GM21360 (cell line): ENCODE measurements around the gene PHACTR1.
"Not testable (repeated sequence)": the region's sequence is repeated elsewhere in the genome, so short reads cannot be mapped to it uniquely, and the experiment has no call there.

ENCODE experiments used
- ATAC-seq: cut with Tn5 transposase; IDR thresholded peaks from one replicate; pipeline ENCODE4 v1.9.1; 2021; ENCODE audit warnings: mild to moderate bottlenecking, moderate library complexity; ENCODE audit not compliant: unreplicated experiment

Gene PHACTR1

DNA sequence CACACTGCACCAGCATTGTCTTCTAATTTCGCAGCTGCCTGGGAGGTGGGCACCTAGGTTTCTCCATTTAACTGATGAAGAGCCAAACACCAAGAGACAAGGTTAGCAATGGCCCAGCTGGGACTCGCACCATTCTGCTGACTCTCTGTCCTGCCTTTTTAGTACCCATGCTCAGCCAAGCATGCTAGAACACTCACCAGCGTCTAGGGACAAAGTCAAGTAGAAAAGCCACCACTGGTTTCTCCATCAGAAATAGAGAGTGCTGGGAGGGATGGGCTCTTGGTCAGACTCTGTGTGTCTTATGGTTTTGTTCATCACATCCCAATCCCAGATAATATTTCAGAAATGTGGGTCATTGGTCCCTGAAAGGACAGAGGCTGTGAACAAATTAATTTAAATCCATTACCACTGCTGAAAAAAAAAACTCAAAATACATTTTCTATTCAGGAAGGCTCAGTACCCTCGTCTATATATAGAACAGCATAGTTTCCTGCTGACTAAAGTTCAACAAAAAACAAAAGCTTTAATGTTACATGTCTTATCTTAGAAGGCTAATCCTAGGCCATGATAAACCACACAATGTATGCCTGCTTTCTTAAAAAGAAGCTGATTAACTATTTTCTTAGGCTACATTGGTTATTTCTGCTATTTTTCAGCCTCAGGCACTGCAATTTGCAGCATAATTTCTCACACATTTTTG lies 500.8 kb downstream of the PHACTR1 start:
- ATAC-seq: peak; percentile 70

DNA sequence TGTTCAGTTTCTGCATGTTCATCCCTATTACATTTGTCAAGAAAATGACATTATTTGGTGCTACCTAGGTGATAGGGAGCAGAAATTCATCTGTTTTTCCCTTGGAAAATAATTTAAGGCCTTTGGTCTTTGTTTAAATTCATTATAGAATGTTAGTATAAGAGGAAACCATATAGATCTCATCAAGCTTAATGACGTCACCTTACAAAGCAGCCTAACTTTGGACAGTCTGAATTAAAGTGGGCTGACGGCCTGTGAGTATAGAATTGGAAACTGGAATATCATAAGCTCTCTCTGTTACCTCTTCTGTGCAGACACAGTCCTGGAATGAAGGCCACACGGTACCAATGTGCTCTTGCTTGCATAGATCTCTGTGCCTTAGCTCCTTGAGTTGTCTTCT lies 503.7 kb downstream of the PHACTR1 start:
- ATAC-seq: no peak

DNA sequence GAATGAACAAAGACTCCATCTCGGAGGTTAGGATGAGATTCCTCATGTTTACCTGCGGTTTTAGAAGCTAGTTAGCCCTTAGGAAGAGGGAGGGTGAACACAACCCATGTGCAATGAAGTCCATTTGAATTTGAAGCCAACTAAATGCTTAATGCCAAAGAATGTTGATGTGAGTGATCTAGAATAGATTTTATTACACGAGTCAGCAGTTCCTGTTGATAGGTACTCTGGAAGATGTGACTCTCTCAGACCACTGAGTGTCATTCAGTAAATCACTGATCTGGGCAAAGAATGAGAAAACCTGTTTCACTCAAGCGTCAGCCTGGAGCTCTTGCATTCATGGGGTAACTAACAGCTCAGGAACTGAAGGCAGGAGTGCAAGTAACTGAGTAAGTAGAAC lies 505.5 kb downstream of the PHACTR1 start:
- ATAC-seq: no peak

DNA sequence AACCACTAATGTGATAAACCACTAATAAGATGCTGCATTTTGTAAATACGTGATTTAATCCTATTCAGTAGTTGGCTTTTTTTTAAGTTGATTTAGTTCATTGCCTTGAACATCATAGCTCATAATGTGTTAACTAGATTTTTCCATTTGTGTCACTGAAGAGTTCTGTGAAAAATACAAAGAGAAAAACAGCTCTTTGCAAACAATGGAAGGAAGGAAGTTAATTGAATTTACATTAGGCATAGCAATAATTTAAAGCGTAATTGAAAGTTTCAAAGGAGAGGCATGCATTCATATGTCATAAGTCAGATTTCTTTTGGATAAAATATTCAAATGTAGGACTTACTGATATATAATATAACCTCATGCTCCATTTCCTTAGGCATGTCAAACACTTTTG lies 509.5 kb downstream of the PHACTR1 start:
- ATAC-seq: no peak

DNA sequence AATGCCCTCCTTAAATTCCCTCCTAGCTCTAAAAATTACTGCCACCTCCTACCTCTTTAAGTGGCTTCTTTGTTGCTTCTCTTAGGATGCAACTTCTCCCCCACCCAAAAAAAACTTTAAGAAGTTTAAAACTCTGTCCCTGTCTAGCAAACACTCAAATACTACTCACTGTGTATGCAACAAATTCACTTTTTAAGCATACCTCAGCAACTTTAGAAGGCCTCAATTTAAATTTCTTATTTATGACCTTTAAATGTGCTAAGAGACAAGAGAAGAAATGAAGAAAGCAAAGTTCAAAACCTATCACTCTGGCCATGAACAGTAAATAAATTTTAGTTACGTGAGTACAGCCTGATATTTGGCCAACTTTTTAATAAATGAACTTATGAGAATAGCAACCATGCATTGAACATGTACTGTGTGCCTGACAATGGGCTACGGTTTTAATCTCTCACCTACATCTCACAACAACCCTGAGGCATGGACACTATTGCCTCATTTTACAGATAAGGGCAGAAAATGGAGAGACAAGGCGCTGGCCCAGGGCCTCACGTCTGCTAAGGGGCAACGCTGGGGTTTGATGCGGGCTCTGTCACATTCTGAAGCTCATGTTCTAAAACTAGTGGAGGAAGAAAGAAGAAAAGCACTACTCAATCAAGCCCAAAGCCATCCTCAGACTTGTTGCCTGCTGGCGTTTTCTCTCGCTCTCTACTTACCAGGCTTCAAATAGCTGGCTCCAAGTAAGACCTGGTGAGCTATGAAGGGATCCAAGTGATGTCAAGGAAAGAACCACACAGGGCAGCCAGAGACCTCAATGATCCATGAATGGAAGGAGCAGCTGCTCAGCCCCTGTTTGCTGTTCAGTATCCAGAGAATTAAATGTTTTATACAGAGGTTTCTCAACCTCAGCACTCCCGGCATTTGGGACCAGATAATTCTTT lies 512.0 kb downstream of the PHACTR1 start:
- no peak for ATAC-seq

DNA sequence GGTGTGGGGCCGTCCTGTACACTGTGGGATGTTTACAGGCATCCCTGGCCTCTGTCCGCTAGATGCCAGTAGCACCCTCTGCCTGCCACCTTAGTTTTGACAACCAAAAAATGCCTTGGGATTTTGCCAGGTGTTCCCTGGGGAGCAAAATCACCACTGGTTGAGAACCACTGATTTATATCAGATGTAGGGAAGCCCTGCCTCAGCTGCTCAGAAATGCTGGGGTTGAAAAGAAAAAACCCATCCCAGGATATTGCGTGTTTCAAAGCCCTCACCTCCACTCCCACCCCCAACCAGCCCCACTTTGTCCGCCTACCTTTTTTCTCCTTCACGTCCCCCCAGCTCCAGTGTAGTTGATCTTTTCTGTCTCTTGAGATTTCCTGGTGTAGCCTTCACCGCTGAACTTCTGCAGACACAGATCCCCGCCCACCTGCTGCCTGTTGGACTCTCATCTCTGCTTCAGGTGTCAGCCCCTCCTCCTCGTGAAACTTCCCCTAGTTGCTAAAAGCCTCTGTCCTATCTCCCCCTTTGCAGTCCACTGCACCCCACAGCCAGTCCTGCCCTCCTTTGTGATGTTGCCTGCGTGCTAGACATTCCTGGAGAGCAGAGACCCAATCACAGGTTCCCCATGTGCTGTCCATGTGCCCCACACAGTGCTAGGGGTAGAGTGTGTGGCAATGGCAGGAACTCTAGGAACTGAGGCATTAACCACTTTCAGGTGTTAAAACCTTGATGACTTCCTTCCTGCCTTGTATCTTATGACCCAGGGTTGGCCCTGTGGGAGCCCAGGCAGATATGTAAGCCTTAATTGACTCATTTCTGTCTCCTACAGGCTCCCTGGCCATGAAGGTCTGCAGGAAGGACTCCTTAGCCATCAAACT lies 512.9 kb downstream of the PHACTR1 start:
- ATAC-seq: peak; percentile 85

DNA sequence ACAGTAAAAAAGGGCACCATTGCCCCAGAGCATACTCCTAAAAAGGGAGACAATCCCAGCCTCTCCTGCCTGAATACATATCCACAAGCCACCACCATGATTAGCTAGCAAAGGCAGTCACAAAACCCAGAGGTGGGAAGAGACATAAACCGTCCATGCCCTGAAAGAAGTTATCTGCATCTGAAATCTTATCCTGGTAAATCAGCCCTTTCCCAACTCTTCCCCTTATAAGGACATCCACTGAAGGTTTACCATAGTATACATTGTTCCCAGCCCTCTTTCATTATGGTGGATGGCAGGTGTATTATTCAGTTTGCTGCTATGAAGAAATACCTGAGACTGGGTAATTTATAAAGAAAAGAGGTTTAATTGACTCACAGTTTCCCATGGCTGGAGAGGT lies 516.5 kb downstream of the PHACTR1 start:
- no peak for ATAC-seq

DNA sequence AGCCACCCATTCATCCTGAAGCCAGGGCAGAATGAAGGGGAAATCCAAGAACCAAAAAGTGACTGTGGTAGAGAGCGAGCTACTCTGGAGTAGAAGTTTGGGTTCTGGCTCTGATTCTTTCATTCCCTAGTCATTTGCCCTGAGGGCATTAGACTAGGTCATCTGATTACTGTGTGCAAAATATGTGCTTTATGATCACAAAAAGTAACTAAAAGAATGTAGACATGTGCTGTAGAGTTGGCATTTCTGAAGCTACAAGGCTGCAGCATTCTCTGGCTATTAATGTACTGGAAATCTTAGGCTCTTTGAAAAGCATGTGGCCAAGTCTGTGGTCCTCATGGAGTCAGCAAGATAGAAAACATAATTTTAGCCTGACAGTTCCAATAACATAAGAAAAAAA lies 517.6 kb downstream of the PHACTR1 start:
- ATAC-seq: no peak

DNA sequence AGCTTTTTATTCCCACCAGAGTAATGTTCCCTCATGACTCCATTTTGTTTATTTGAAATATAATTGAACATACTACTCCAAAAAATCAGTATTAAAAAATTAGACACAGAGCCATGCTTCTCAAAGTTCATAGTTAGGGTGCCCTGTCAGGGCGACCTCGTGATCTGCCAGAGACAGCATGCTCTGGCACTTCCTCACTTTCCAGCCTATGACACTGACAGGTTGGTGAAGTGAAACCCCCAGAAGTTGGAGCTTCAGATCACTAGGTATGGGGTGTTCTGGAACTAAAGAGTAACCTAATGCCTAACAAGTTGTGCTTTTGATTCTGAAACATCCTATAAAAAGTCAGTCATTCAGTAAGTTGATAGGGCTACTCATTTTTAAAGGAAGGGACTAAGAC lies 518.8 kb downstream of the PHACTR1 start:
- no peak for ATAC-seq

DNA sequence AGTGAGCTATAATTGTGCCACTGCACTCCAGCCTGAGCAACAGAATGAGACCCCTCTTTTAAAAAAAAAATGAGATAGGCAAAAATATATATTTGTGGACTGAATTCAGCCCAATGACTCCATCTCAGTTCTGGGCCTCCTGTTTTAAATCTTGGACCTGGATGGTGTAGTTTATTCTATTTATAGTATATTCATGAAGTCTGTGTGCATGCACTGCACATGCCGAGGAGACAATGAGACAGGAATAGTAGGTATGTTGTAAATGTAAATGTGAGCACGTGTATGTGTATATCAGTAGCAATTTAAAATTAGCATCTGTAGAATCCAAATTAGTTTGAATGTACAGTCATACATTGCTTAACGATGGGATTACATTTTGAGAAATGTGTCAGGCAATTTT lies 520.8 kb downstream of the PHACTR1 start:
- no peak for ATAC-seq

DNA sequence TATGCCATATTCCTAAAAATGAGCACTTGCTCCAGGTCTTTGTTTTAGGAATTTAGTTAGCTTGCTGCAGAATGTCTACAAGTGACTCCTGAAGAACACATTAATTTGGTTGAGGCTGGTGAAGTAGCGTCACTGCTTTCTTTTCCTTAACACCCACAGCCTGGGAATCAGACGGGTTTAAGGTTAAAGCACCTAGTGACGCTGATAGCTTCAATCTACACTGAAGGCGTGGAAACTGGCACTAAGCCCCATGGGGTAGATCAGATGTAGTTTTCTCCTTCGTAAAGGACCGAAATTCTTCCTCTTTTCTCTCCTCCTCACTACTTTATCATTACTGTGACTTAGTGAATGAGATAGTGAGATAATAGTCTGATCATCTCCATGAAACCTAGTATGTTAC lies 521.5 kb downstream of the PHACTR1 start:
- no peak for ATAC-seq

DNA sequence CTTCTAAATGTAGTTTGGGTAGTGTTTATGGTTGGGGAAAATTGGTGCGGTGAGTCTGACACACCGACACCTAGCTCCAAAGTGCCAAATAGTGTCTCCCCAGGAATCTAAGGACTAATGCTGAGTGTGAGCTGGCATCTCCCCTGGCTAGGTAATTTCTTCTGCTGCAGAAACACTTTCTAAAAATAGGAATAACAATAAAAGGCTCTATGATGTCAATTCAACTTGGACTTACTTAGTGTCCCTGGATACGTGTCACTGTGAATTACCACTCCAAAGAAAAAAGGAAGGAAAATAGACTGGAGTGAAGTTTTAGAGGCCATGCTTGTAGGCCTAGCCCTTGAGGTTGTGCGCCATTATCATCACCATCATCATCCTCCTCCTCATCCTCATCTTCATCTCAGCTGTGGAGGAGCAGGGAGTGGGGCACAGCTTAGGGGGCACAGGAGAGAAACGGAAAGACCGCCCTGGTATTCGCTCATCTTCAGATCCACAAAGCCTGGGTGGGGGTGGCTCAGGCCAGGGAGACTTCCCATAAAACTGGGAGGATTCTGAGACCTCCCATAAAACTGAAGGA lies 522.2 kb downstream of the PHACTR1 start:
- no peak for ATAC-seq

DNA sequence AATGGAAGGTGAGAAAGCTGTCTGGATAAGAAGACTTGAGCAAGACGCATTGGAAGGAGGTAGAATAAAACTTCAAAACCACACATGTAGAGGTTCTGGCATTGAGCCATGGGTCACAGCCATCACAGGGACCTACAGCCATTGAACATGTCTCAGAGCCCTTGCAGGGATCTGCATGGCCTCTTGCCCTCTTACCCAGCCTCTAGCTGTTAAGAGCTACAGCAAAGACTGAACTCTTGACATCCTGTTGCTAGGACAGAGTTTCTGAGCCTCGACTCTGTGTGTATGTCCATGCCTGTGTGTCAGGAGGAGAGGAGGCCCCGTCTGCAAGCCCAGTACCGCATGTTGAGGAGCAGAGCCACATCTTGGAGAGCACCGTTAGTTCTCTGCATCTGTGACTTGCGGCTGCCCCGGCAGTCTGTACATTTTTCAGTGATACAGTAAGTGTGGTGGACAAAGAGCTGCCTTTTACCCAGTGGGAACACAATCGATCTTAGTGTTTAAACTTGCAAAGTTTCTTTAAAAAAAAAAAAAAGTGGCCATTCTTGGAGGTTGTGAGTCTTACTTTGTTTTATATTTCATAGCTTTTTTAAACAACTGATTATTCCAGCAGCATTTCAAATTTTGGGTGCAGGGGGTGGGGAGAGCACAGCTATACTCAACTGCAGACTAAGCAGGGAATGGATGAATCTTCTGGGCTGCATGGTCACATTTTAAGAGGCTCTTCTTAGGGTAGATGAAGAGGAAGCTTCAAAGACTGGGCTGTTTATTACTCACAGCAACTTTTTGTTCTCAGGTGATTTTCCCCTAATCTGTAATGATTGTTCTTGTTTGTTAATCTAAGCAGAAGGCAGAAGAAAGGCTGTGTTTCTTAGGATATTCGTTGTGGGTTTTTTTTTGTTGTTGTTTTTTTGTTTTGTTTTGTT lies 523.2 kb downstream of the PHACTR1 start:
- no peak for ATAC-seq

DNA sequence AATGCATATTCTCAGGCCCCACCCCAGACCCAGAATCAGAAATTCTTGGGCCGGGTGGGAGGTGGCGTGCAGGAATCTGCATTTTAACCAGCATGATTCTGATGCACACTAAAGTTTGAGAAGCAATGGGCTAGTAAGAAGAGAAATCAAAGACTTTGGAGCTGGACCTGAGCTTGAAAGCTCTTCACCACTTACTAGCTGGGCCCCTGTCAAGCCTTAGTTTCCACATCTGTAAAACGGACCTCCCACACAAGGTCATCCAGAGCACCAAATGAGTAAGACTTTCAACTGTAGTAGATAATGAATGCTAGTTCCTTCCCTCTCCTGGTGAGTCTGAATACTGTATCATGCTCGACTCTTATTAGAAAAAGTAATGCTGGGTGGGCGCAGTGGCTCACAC lies 524.8 kb downstream of the PHACTR1 start:
- ATAC-seq: no peak

DNA sequence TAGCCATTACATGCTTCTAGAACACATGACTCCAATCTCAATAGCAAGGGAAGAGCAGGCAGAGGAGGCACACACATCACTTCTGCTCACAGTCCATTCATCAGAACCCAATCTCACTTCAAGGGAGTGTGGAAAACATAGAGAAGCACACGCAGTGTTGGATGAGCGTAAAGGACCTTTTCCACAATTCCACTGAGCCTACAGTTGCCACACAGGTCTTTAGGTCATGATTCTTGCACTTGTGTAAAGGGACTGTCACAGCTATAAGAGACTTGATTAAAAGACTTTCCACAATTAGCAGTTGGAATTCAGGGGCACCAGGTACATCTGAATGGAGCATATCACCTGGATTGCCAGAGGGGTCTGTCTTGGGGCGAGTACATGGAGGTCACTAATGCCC lies 525.6 kb downstream of the PHACTR1 start:
- no peak for ATAC-seq

DNA sequence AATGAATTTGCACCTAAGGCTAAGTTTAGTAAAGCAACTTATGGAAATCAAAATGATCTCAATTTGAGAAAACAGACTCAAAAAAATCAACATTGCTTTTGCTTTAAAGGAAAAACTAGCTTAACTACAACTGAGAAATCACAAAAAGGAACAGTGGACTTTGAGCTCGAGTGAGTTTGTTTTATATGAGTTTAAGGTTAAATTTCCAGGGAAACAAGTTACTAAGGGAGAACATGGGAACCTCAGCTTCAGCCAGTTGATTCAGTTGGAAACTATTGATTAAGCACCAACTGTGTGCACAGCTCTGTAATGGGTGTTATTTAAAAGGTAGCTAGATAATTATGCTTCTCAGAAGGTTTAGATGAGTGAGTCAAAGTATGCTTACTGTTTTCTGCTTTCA lies 526.0 kb downstream of the PHACTR1 start:
- no peak for ATAC-seq

DNA sequence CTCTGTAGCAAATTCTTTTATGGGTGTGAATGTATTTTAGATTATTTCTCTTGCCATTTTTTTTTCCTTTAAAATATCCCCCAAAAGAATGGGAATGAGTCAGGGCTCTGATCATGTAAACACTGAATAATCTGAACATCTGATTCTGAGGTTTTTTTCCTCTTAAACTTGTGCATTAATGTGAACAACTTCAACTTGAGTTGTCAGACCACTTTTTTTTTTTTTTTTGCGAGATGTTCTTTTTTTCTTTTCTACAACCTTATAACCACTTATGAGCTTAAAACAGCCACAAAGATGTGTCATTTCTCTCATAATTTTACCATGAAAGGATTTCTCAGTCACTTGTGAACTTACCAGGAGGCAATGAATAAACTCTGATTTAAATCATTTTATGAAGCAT lies 526.5 kb downstream of the PHACTR1 start:
- no peak for ATAC-seq

DNA sequence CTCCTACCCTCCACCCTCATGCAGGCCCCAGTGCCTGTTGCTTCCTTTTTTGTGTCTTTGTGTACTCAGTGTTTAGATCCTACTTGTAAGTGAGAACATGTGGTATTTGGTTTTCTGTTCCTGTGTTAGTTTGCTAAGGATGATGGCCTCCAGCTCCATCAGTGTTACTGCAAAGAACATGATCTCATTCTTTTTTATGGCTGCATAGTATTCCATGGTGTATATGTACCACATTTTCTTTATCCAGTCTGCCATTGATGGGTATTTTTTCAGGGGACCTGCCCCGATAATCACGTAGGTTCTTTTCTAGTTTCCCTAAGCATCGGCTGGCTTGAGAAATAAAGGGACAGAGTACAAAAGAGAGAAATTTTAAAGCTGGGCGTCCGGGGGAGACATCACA lies 527.2 kb downstream of the PHACTR1 start:
- not testable (repeated sequence) for ATAC-seq

DNA sequence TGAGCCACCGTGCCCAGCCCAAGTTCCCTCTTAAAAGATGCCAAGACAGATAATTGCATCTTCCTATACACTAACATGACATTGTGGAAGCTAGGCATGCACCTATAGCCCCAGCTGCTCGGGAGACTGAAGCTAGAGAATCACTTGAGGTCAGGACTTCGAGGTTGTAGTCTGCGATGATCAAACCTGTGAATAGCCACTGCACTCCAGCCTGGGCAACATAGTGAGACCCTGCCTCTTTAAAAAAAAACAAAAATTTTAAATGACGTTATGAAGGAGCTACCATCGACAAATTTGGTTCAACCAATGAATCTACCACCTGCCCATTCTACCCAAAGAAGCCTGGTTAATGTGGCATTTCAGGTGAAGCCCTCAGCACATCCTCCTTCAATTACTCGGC lies 531.1 kb downstream of the PHACTR1 start:
- no peak for ATAC-seq

DNA sequence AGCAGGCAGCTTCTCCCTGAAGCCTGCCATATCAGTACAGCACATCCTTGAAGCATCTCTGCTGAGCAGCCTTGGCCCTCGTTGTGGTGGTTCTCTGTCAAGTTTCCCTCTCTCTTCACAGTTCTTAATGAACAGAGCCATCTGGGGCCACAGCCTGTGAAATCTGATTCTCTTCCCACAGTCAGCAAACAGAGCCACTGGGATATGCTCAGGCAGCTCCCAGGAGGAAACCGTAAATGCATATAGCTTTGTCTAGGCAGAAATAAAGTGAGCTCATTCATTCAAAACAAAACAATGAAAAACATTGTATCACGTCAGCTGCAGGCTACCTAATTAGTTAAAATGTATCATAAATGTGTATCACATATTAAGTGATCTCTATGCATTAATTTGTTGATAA lies 531.5 kb downstream of the PHACTR1 start:
- ATAC-seq: no peak
